Measurements from ENCODE around the gene GRK5. TPM values are rescaled to one million over a fixed set of nuclear protein-coding genes. Genes with fewer than 3 reads are reported as not detected.

The GRK5 gene
- total RNA-seq, 1 experiment from 2014 or later: 4.8 TPM

DNA sequence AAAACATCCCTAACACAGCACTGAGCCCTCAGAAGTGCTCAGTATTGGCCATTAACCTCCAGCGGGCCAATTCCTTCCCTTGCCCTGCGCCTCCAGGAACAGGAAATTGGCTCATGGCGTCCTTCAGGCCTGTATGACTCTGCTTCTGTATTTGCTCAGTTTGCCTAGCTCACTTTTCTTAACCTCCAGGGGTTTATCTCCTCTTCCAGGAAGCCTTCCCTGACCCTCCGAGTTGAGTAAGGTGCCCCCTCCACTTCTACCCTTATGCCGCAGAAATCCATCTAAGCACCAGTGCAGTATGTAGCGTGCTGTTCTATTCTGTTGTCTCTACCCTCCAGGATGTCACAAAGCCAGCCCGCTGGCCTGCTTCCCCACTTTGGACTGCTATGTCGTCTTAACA lies 40.8 kb upstream of the GRK5 start:
- Histone ChIP-seq H3F3A (ENCODE audit: insufficient read depth, low read depth) (no peaks in the 10 kb centered on the region), H3K79me2 (ENCODE audit: low read depth) (0 out of 2 replicates have a peak, but pooled peaks cover 6% of the 10 kb centered on the region), H2AFZ (no peak overlapping the region), H3K27me3 (ENCODE audit: insufficient read depth, low read depth) (no peaks in the 10 kb centered on the region), H4K20me1 (ENCODE audit: insufficient read depth) (no peaks in the 10 kb centered on the region), H3K4me2 (peak overlapping the region; percentile 87), H3K4me3 (no peak overlapping the region), H3K27ac (no peak overlapping the region), H3K9me2 (ENCODE audit: insufficient read depth) (no peaks in the 10 kb centered on the region), H3K9me3 (ENCODE audit: insufficient read depth, low read depth) (no peaks in the 10 kb centered on the region), H3K36me3 (ENCODE audit: low read depth) (no peaks in the 10 kb centered on the region), H3K4me1 (replicated peaks; ENCODE audit: insufficient read depth) (0 out of 2 replicates have a peak, but pooled peaks cover 8% of the 10 kb centered on the region)
- POLR2A ChIA-PET (ENCODE audit: unreplicated experiment): no interaction called here
- TF ChIP-seq EZH2 (IDR thresholded peaks at IDR 0.05; ENCODE audit: low read depth): no peak
- TF ChIP-seq, protein P1, sequence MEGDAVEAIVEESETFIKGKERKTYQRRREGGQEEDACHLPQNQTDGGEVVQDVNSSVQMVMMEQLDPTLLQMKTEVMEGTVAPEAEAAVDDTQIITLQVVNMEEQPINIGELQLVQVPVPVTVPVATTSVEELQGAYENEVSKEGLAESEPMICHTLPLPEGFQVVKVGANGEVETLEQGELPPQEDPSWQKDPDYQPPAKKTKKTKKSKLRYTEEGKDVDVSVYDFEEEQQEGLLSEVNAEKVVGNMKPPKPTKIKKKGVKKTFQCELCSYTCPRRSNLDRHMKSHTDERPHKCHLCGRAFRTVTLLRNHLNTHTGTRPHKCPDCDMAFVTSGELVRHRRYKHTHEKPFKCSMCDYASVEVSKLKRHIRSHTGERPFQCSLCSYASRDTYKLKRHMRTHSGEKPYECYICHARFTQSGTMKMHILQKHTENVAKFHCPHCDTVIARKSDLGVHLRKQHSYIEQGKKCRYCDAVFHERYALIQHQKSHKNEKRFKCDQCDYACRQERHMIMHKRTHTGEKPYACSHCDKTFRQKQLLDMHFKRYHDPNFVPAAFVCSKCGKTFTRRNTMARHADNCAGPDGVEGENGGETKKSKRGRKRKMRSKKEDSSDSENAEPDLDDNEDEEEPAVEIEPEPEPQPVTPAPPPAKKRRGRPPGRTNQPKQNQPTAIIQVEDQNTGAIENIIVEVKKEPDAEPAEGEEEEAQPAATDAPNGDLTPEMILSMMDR (conservative IDR thresholded peaks at IDR 0.05): no peak
- intact Hi-C loops (cut with micrococcal nuclease; ENCODE audit: unreplicated experiment): no loop called here
- BruUV-seq (replicated peaks): no TSS peak
- no peak for DNase-seq
- CTCF ChIA-PET: no interaction called here

DNA sequence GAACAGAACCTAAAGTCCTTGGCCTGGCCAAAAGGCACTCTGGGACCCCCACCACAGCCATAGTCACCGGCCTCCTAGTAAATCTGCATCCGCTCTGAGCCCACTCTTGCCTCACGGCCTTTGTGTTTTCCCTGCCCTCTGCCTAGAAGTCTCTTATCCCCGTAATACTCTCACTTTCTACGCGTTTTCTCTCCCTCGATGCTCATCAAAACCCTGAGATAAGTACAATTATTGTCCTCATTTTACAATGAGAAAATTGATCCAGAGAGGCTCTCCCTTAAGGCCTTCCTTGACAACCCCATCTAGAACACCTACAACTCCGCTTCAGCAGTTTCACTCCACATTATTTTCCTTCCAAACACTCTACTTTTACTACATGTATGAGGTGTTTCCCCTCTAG lies 40.3 kb upstream of the GRK5 start:
- BruUV-seq (replicated peaks): no TSS peak
- ChIA-PET CTCF (no interaction called here), POLR2A (ENCODE audit: unreplicated experiment) (no interaction called here)
- Histone ChIP-seq H3K9me3 (ENCODE audit: insufficient read depth, low read depth) (no peaks in the 10 kb centered on the region), H3K4me1 (replicated peaks; ENCODE audit: insufficient read depth) (0 out of 2 replicates have a peak, but pooled peaks cover 8% of the 10 kb centered on the region), H4K20me1 (ENCODE audit: insufficient read depth) (no peaks in the 10 kb centered on the region), H3K79me2 (ENCODE audit: low read depth) (0 out of 2 replicates have a peak, but pooled peaks cover 6% of the 10 kb centered on the region), H3K9me2 (ENCODE audit: insufficient read depth) (no peaks in the 10 kb centered on the region), H3F3A (ENCODE audit: insufficient read depth, low read depth) (no peaks in the 10 kb centered on the region), H3K4me3 (no peak overlapping the region), H3K36me3 (ENCODE audit: low read depth) (no peaks in the 10 kb centered on the region), H3K27me3 (ENCODE audit: insufficient read depth, low read depth) (no peaks in the 10 kb centered on the region), H3K4me2 (no peak overlapping the region), H3K27ac (no peak overlapping the region), H2AFZ (no peak overlapping the region)
- TF ChIP-seq, protein P1 (conservative IDR thresholded peaks at IDR 0.05): no peak
- no peak for TF ChIP-seq EZH2 (IDR thresholded peaks at IDR 0.05; ENCODE audit: low read depth)
- intact Hi-C loops (cut with micrococcal nuclease; ENCODE audit: unreplicated experiment): no loop called here
- DNase-seq: no peak

GRCh38 chr10:119174109-119174508 lies 33.3 kb upstream of the GRK5 start:
- Histone ChIP-seq H2AFZ (no peak overlapping the region), H3K27ac (no peak overlapping the region), H3K9me3 (ENCODE audit: insufficient read depth, low read depth) (no peaks in the 10 kb centered on the region), H3K79me2 (ENCODE audit: low read depth) (peaks cover 26% of the 10 kb centered on the region), H3K9me2 (ENCODE audit: insufficient read depth) (no peaks in the 10 kb centered on the region), H3K4me1 (replicated peaks; ENCODE audit: insufficient read depth) (no peaks in the 10 kb centered on the region; the same call in 1 of the 2 replicates), H3K36me3 (ENCODE audit: low read depth) (peaks cover 5% of the 10 kb centered on the region; the same call in 1 of the 2 replicates), H3F3A (ENCODE audit: insufficient read depth, low read depth) (no peaks in the 10 kb centered on the region; the same call in 1 of the 2 replicates), H3K27me3 (ENCODE audit: insufficient read depth, low read depth) (no peaks in the 10 kb centered on the region), H3K4me2 (no peak overlapping the region), H3K4me3 (no peak overlapping the region), H4K20me1 (ENCODE audit: insufficient read depth) (no peaks in the 10 kb centered on the region)
- intact Hi-C loops (cut with micrococcal nuclease; ENCODE audit: unreplicated experiment): no loop called here
- TF ChIP-seq, protein P1 (conservative IDR thresholded peaks at IDR 0.05): no peak
- no peak for TF ChIP-seq EZH2 (IDR thresholded peaks at IDR 0.05; ENCODE audit: low read depth)
- no TSS peak for BruUV-seq (replicated peaks)
- CTCF ChIA-PET: no interaction called here
- DNase-seq: no peak
- POLR2A ChIA-PET (ENCODE audit: unreplicated experiment): no interaction called here

All from PC-9 (cell line).